HG03571 (cell line): ENCODE measurements around the gene LACTB.
A peak's percentile ranks its signal among the peaks of the same experiment; 100 is the strongest.

Experiments used
- ATAC-seq: cut with Tn5 transposase; IDR thresholded peaks from one replicate; pipeline ENCODE4 v1.9.1; 2021; ENCODE audit not compliant: unreplicated experiment

The LACTB gene

DNA sequence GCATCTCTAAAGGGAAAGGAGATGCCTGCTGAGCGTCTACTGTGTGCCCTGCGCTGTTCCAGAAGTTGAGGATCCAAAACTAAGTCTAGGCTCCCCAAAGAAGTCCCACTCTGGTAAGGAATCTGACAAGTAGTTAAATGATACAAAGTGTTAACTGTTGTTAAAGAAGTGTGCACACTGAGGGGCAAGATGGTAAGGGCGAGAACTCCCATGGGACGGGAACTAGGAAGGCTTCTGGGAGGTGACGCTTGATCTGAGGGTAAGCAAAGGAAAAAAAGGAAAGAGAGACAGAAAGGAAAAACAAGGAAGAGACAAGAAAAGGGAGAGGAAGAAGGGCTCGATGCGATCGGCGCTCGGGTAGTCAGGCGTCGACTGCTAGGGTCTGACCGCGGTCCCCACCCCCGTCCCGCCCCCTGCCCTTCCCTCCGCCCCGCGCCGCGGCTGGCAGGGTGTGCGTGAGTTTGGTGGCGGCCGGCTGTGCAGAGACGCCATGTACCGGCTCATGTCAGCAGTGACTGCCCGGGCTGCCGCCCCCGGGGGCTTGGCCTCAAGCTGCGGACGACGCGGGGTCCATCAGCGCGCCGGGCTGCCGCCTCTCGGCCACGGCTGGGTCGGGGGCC lies at the start of gene LACTB:
Gene LACTB, plus strand, starts transcription at position 480 of the 620 bp plus-strand sequence. Its CDS starts 11 bp downstream, at position 491.
- ATAC-seq = peak; percentile 67

DNA sequence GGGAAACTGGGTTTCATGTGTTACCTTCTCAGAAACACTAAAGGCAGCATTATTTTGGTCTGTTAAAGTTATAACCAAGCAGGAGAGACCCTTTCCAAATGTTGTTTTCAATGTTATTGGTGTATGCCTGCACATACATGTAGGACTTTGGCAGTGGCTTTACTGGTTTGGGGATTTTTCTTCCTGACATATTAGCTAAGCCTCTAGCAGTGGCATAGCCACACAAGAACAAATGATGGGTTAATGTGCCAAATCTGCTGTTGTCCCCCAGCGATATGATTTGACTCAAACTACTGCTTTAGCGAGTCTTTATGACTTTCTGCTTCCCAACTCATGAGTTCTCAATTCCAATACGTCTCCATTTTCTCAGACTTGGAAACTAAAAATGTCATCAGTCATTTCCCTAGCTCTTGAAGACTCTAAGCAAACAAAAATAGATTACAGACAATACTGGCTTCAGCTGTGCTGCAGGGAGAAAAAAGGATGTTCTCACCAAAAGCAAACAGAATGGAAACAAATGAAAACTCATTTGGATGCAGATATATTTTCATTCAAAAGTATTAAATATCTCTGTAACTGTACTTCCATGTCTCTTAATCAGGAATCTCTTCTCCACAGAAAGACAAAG lies 49.5 kb upstream of the LACTB start:
- no peak for ATAC-seq

DNA sequence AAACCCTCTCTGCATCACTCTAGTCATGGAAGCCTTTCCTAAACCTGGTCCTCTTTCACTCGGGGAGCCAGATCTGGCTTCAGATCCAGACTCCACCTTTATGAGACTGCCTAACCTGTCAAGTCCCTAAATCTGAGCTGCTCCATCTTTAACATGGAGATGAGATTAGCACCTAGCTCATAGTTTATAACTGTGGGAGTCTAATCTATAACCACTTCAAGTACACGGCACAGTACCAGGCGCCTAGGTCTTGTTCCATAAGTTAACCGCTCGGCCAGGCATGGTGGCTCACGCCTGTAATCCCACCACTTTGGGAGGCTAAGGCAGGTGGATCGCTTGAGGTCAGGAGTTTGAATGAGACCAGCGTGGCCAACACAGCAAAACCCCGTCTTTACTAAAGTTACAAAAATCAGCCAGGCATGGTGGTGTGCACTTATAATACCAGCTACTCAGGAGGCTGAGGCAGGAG lies 48.8 kb upstream of the LACTB start:
- ATAC-seq = no peak

DNA sequence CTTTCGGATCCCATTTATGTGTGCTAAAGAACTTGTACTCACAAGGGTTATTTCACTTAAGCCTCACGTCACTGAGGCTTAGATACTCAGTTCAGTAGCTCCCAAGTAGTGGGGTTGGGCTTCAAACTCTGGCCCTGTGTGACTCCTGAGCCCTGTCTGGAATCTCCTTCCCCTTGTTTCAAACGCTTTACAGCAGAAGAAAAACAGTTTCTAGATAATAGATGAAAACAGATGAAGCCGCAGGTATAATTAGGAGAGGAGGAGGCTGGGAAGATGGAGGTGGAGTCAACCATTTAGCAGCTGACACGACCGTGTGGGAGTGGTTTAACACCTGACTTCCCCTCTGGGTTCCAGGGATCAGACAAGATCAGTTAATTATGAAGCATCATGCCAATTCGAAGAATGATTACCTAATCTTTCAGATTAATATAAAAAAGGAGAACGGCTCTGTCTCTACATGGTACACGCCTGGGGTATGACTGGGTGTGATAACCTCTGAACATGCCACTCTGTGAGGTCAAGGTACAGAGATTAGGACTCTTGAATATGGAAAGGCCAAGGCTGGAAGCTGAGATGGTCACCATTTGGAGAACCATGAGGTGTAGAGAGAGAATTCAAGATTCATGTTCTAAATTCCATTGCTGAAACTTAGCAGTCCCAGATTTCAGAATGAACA lies 48.0 kb upstream of the LACTB start:
- ATAC-seq = no peak

DNA sequence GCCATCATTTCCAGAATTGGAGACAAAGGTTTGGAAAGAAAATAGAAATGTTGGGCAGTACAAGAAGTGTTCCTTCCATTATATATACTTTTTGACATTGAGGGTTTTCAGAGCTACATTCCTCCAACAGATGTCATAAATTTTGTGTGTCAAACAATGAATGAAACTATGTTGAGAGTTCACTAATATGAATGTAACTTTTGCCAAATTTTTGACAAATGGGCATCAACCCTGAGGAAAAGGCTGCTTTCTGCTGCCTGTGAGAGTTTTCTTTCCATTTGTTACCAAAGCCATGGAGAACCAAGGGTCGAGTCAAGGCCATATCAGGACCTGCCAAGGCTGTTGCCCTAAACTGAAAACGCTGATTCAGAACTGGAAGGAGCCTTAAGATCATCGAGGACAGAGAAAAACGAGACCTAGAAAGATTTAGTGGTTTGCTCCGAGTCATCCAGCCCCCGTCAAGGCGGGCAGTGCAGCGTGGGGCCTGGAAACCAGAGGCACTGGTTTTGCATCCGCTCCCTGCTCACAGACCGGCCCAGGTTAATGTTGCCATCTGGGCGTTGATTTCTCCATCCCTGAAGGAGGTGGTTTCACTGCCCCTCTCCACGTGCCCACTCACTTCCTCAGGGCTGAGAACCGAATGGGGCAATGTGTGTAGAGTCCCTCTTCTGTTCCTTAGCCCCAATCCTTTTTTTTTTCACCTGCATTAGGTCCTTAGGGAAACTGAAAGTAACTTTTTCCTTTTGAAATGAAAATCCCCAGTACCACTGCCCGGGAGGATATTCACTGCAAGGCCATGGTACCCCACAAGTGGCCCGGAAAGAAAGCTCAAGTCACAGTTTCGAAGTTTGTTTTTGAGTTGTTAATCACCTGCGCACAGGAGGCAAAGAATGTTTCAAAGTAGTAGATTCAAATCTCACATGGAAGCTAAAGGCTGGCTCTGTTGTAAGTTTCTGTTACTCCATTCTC lies 46.4 kb upstream of the LACTB start:
- no peak for ATAC-seq

GRCh38 chr15:63075984-63076713 lies 45.5 kb upstream of the LACTB start:
- no peak for ATAC-seq

- ATAC-seq = no peak
Measured at GRCh38 chr15:63076714-63077046, 45.0 kb upstream of the LACTB start.

- ATAC-seq = no peak
Measured at GRCh38 chr15:63077952-63078351, 43.7 kb upstream of the LACTB start.

- ATAC-seq = no peak
Measured at GRCh38 chr15:63079947-63080626, 41.6 kb upstream of the LACTB start.

DNA sequence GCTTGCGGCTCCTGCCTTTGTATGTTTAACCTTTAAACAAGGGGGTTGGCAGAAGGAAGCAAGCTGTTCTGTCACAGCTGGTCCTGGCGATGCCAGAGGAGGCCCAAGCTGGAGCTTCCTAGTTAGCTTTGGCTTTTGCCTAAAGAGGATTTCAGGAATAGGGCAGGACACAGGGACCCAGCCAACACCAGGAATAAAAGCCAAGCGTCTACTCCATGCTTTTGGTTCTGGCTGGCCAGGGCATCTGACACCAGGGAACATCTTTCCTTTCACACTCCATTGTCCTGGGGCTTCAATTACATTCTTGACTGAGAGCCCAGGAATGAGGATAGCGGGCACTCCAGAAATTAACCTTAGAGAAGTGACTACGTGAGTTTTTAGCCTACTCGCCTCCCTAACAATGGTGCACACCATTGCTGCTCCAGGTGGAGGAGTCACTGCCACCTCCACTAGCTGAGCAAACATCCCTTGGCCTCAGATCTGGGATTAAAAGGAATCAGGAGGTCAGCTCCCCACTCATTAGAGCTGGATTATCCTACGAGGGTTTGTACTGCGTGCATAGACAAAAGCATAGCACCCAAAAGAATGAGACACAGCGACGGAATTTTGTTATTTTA lies 40.9 kb upstream of the LACTB start:
- no peak for ATAC-seq

DNA sequence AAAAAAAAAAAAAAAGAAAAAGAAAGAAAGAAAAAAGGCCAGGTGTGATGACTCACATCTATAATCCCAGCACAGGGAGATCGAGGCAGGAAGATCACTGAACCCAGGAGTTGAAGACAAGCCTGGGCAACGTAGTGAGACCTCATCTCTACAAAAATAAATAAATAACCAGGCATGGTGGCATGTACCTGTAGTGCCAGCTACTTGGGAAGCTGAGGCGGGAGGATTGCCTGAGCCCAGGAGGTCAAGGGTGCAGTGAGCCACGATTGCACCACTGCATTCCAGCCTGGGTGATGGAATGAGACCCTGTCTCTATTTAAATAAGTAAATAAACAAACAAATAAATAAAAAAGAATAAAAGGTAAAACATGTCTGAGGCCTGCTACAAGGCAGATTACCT lies 39.3 kb upstream of the LACTB start:
- ATAC-seq = no peak

DNA sequence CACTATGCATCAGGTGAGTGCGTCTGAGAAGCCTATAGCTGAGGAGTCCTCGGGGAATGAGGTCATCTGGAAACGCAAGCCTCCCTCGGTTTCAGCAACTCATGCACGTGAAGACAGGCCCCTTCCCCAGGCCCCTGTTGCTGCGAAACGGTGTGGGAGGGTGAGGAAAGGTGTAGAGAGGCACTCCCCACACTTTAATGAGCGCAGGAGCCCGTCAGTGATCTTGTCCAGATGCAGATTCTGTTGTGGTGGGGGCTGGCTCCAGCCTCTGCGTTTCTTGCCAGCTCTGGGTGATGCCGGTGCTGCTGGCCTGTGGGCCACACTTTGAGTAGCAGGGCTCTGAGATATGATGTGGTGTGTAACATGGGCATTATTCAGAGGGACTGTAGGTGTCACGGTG lies 38.6 kb upstream of the LACTB start:
- ATAC-seq = no peak

DNA sequence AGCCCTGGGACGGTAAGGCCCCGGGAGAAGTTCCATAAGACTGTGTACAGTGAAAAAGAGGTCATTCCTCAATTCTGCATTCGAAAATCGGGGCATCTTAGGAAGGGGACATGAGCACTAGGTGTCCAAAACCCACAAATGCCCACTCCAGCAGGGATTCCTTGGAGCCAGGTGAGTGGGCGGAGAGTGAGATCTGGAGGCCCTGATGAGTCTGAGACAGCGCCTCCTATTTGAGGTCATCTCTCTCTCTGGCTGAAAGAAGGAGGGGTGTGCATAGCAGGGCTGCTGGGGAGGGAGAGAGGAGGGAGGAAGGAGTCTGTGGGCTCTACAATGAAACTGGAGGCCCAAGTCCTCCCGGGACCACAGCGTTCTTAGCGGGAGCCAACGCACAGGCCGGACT lies 38.1 kb upstream of the LACTB start:
- no peak for ATAC-seq

- ATAC-seq = no peak
Measured at GRCh38 chr15:63084806-63085205, 36.9 kb upstream of the LACTB start.

GRCh38 chr15:63085289-63085688 lies 36.4 kb upstream of the LACTB start:
- no peak for ATAC-seq

DNA sequence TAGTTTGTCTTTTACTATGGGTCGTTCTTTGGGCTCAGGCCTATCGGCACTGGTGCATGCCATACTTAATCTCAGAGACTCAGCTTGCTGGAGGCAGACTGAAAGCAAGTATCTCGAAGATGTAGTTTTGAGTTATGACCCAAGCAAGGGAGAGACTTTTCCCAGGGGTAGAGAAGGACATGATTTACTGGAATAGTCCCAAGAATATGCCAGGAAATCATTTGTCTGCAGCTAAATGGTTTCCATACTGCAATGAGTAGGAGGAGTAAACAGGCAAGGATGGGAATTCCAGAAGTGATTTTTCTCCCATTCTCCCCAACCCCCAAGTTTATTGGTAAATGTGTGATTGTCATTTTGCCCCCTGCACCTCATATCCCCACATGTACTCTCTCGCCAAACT lies 35.4 kb upstream of the LACTB start:
- ATAC-seq = no peak

DNA sequence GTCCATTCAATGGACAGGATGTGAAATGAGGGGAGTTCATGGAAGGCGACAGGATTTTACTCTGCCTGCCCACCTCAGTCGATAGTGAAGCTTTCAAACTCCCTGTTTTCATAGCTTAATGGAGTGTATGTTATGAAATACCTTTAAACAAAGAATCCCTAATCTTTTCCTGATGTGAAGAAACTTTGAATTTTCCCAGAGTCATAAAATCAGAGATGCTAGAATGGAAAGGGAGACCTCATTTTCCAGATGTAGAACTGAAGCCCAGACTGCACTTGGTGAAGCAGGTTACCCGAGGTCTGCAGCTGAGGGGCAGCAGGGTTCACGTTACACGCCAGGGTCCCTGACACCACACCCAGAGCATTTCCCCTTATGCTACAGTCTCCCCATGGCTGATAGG lies 34.7 kb upstream of the LACTB start:
- no peak for ATAC-seq

- no peak for ATAC-seq
Measured at GRCh38 chr15:63088533-63089245, 33.0 kb upstream of the LACTB start.
